Measurements from ENCODE around the gene STAB2.
"Not testable (repeated sequence)": the region's sequence is repeated elsewhere in the genome, so short reads cannot be mapped to it uniquely, and the experiment has no call there.

The STAB2 gene

DNA sequence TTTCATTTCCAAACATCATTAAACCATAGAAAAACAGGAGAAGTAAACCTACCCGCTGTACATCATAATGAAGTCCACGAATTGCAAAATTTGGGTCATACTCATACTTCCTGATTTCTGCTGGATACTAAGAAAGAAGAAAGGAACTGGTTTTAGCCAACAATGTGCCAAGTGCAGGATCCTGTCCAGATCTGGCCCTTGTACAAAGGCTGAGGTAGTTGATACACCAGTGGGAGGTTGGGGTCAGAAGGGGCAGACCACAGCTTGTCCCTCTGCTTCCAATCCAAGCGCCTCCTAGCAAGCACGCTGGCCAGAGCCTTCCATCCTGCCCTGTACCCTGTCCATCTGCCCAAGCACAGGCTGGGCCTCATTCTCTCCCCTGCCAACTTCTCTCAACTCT lies 219.7 kb downstream of the STAB2 start:
- no peak for DNase-seq (ENCODE audit: low read depth in 4 of 4, low spot score in 1 of 4)

DNA sequence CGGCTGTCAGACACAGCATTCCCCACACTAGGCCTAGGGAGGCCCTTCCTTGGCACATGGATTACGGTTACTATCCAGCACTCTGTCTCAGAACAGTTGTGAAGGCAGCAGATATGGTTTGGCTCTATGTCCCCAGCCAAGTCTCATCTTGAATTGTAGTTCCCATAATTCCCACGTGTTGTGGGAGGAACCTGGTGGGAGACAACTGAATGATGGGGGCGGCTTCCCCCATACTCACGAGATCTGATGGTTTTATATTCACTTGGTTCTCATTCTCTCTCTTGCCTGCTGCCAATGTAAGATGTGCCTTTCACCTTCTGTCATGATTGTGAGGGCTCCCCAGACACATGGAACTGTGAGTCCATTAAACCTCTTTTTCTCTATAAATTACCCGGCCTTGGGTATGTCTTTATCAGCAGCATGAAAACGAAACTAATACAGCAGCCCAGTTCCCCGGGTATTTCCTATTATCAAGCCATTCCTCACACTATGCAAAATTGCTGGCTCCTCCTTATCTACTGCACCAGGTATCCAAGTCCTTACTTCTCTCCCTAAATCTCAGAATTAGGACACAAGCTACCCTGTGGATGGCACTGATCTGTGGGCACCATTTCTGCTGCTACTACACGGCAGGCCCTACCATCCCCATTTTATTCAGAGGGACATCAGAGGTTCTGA lies 220.6 kb downstream of the STAB2 start:
- no peak for DNase-seq (ENCODE audit: low read depth in 4 of 4, low spot score in 1 of 4)

DNA sequence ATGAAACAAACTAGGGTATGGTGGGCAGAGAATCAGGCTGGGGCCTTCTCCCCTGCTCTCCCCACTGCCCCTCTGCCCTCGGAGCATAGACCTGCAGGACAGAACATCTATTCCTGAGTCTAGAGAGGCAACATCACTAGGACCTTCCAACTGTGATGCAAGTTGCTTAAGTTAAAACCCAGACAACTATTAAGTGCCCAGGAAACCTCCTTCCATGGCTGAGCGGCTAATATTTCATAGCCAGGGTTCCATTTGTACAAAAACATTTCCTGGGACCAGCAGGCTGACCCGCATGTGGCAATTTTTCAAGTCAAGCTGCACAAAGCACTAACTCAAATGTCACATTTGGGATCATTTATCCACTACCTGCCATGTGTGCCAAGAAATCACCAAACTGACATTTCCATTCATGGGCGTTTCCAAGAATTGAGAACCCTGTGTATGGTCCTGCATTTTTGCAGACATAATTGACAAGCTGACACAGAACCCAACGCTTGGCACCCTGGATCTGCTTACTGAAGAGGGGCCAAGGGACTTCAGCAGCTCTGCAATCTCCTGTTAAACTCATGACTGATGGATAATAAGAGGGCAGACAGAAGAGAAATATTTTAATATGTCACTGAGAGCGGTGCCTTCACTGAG lies 221.3 kb downstream of the STAB2 start:
- no peak for DNase-seq (ENCODE audit: low read depth in 4 of 4, low spot score in 1 of 4)

DNA sequence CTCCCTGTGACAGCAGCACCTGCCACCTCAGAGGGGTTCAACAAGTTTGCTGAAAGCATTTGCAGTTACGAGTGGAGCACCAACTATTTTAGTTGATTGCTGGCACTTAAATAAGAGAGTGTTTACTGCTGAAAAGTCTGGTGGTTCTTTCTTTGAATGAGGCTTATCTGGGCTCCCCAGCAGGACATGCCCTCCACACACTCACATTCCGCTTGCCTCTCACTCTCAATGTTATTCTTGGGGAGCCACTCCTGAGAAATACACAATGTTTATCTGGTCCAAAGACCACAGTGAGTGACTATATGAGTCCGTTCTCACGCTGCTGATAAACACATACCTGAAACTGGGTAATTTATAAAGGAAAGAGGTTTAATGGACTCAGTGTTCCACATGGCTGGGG lies 222.1 kb downstream of the STAB2 start:
- DNase-seq (ENCODE audit: low read depth in 4 of 4, low spot score in 1 of 4) = no peak

DNA sequence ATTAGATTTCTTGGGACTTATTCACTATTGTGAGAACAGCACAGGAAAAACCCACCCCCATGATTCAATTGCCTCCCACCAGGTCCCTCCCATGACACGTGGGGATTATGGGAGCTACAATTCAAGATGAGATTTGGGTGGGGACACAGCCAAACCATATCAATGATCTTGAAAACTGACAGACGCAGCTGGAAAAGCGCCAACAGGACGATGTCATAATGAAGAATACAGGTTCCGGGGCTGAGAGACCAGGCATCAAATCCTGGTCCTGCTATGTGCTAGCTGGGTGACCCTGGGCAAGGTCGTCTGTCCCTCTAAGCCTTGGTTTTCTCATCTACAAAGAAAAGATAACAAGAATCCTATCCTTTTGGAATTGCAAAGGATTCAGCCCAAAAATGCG lies 222.6 kb downstream of the STAB2 start:
- DNase-seq (ENCODE audit: low read depth in 4 of 4, low spot score in 1 of 4) = not testable (repeated sequence)

DNA sequence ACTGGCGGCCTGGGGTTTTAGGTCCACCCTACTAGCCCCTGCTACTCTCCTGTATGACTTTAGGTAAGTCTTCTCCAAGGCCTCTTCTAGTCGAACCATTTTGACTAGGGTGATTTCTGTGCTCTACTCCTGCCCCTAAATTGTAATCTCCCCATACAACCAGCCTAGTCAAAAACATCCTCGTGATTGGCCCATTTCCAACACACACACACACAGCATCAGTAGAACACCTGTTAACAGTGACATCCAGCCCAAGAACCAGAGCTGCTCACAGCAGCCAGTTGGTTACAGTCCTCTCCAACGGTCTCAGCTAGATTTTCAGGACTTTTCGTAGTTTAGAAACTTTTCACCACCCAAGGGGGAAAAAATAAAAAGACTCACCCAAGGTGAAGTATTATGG lies 223.0 kb downstream of the STAB2 start:
- DNase-seq (ENCODE audit: low read depth in 4 of 4, low spot score in 1 of 4) = no peak

DNA sequence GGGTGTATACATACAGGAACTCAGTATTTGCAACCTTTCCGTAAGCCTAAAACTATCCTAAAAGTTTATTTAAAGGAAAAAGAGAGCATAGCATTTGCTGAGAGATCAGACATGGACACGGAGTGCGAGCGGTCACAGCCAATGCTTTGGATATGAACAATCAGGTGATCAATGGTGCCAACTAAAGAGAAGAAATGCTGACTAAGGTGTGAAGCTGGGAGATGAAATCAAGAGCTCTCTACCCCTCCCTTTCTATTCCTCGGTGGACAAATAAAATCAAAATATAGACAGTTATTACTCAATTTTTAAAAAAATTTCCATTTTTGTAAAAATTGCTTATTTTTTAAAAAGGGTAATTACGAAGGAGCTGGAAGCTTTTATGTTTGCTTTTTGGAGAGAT lies 224.7 kb downstream of the STAB2 start:
- no peak for DNase-seq (ENCODE audit: low read depth in 4 of 4, low spot score in 1 of 4)

DNA sequence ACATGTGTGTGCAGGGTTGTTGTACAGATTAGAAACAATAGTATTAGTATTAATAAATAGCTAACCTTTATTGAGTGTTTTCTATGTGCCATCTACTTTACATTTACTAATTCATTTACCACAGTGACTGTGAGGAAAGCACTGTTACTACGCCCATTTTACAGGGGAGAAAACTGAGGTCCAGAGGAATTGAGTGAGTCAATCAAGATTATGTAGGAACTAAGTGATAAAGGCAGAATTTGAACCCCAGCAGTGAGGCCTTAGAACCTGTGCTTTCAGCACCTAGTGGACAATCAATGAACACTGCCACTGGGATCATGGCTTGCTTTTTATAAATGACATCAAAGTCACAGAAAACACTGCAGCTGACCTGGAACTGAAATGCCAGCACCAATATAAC lies 225.7 kb downstream of the STAB2 start:
- DNase-seq (ENCODE audit: low read depth in 4 of 4, low spot score in 1 of 4) = no peak

DNA sequence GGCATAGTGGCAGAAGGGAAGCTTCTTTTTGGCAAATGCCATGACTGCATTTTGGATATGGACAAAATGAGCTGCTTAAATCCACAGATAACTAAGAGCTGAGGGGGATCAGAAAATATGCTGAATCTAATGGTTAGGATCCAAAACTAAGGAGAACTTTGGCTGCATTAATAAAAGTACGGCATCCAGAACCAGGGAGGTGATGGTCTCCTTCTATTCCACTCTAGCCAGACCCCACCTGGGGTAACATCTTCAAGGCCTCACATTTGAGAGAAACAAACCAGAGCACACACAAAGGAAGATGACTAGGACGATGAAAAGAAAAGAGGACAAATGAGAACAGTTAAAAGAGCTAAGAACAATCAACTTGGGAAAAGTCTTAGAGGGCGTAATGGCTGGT lies 226.4 kb downstream of the STAB2 start:
- DNase-seq (ENCODE audit: low read depth in 4 of 4, low spot score in 1 of 4) = no peak

DNA sequence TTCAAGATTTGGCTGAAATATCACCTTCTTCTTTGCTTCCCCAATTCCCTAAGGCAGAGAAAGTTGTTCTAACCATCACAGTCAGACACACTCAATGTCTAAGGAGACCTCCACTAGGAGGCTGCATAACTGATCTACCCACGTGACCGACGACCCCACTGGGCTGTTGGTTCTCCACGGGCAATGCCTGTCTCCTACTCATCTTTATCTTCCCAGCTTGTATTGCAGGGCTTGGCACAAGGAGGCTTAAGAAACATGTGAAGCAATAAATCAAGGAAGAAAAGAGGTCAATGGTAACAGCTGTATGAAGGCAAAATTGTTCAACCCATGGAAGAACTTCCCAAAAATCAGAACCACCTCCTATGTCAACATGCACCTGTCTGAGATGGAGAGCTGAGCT lies 226.9 kb downstream of the STAB2 start:
- DNase-seq (ENCODE audit: low read depth in 4 of 4, low spot score in 1 of 4) = no peak

DNA sequence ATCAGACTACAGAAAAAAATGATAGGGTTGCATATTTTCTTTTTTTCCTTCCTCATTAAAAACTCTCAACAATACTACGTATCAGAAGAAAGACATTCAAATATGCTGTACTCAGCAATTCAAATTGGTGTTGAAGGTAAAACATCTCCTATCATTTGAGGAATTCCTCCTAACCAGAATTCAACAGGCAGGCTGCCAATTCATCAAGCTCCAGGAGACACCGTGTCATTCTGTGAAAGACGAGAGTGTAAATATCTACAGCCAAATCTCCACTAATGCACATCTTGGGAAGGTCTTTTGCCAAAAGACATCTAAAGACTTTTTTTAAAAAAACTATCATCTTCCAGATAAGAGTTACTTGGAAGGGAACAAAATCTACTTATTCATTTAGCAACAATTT lies 227.4 kb downstream of the STAB2 start:
- DNase-seq (ENCODE audit: low read depth in 4 of 4, low spot score in 1 of 4) = no peak

All from stimulated activated CD4-positive, alpha-beta T cell treated with anti-CD3 and anti-CD28 coated beads, Interleukin-1b, Interleukin-23, amount 100 ng/mL, for 24 hours (primary cell).